CD4-positive, alpha-beta T cell treated with Interleukin-17A for 4 hours (primary cell): ENCODE results near the gene SMAD3.

Experiments
- DNase-seq: peaks from one replicate; pipeline ENCODE4 v3.0.0-alpha.2; 2020; ENCODE audit warnings: mixed read lengths

The SMAD3 gene

GRCh38 chr15:67170143-67170925, 104.9 kb downstream of the SMAD3 start:
- DNase-seq, result no peak

- no peak for DNase-seq
These were observed 106.1 kb downstream of the SMAD3 start for GRCh38 chr15:67171471-67171870.

- no peak for DNase-seq
These were observed 106.8 kb downstream of the SMAD3 start for GRCh38 chr15:67172172-67172571.

GRCh38 chr15:67173005-67173404, 107.6 kb downstream of the SMAD3 start:
- no peak for DNase-seq

DNA sequence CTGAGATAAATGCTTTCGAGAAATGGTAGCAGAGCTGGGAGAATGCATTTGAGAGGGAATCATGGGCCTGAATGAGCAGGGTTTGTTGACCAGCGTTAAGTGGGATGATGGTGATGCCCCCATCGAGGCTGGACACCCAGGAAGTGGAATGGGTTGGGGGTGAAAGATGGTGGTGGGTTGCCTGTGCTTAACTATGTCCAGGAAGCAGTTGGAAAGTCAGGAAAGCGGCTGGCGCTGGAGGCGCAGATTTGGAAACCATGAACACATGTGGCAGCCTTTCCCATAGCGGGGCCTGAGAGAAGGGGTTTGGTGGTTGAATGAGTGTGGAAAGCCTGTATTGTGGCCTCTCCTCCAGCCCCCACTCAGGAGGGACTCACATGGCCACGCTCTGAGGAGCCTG, 108.4 kb downstream of the SMAD3 start:
- no peak for DNase-seq

GRCh38 chr15:67174446-67174845, 109.0 kb downstream of the SMAD3 start:
- peak; percentile 0 for DNase-seq

- DNase-seq, result peak; percentile 1
These were observed 109.6 kb downstream of the SMAD3 start for GRCh38 chr15:67174864-67175573.

DNA sequence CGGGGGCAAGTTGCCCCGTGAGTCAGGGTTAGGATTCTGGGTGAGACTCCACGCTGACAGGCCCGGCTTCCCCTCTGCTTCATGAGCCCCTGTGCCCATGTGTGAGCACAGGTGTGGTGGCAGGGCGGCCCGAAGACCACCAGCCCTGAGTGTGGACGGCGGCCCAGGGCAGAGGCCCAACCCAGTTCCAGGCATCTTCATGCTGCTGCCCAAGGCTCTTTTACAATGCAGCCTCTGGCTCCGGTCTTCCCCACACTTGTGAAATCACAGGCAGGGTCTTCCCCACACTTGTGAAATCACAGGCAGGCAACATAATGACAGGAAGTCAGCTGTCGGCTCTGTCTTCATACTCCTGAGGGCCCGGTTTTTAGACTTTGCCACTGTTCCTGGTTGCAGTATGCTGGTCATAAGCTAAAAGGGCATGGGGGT, 110.3 kb downstream of the SMAD3 start:
- no peak for DNase-seq

- DNase-seq, result no peak
These were observed 111.0 kb downstream of the SMAD3 start for GRCh38 chr15:67176195-67176971.

- DNase-seq, result no peak
These were observed 112.3 kb downstream of the SMAD3 start for GRCh38 chr15:67177752-67178151.

- no peak for DNase-seq
These were observed 113.3 kb downstream of the SMAD3 start for GRCh38 chr15:67178569-67179210.

DNA sequence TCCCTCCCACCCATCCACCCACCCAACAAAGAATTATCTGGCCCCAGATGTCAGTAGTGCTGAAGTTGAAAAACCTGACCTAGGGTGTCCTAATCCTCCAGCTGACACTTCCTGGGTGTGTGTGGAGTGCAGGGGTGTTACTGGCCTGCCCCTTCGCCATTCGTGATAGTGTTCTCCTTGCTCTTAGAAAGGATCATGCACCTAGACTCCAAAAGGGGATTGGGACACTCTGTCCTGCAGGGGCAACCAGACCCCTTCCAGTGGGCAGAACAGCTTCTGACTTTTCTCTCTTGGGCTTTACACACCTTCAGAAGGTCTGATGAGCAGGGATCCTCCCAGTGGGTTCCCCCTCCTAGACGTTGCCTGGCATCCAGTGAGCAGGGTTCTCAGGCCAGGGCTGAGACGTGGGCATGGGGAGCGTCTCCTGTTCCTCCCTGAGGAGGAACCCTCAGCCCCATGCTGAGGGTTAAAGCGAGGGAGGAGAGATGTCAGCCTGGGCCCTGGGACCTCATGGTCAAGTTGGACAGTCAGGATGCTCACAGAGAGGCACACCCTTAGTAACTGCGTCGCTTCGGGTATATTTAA, 114.1 kb downstream of the SMAD3 start:
- DNase-seq, result no peak

- DNase-seq, result no peak
These were observed 114.6 kb downstream of the SMAD3 start for GRCh38 chr15:67180035-67180434.

- DNase-seq, result no peak
These were observed 115.3 kb downstream of the SMAD3 start for GRCh38 chr15:67180514-67181191.

GRCh38 chr15:67181221-67181639, 115.8 kb downstream of the SMAD3 start:
- peak; percentile 39 for DNase-seq

DNA sequence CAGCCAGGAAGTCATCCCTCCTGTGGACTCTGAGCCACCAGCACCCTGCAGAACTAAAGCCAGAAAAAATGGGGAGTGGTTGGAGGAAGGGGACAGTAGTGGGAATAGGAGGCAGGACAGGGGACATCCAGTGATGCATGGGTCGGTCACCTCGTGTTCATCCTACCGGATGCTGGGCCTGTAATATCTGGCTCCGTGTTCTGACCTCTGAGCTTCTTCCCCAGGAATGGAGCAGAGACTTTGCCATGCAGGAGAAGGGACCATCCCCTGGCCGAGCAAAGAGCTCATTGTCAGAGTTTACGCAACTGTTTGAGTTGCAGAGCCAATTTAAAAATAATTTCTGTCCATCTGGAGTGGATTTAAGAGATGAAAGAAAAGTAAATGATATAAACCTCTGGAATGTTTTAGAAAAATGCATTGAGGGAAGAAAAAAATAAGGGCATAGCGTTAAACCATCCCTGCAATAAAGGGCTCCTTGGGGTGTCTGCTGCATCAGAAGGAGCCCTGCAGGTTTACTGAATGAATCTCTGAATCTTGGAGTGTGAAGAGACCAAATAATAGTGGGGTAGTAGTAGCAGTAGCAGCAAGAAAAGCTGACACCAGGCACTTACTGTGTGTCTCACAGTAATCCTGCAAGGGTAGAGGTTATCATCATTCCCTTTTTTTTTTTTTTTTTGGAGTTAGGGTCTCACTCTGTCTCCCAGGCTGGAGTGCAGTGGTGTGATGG, 118.2 kb downstream of the SMAD3 start:
- no peak for DNase-seq

DNA sequence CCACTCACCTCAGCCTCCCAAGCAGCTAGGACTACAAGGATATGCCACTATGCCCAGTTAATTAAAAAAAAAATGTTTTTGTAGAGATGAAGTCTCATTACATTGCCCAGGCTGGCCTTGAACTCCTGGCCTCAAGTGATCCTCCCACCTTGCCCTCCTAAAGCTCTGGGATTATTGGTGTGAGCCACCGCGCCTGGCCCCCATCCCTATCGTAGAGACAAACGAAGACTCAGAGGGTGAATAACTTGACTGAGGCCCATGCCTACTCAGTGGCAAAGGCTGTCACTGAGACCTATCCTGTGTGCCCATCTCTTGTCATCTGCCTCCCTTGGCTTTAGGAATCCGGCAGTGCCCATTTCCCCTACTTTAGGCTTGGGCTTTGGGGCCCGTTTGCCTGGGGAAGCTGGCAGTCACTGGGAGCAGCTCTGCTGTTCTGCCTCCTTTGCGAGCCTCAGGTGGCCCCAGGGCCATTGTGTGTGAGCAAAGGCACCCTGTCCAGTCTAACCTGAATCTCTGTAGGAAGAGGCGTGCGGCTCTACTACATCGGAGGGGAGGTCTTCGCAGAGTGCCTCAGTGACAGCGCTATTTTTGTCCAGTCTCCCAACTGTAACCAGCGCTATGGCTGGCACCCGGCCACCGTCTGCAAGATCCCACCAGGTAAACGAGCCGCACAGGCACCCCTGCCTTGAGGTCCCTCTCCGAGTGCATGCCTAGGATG, 119.0 kb downstream of the SMAD3 start:
- no peak for DNase-seq

GRCh38 chr15:67185051-67185450, 119.6 kb downstream of the SMAD3 start:
- DNase-seq, result no peak

DNA sequence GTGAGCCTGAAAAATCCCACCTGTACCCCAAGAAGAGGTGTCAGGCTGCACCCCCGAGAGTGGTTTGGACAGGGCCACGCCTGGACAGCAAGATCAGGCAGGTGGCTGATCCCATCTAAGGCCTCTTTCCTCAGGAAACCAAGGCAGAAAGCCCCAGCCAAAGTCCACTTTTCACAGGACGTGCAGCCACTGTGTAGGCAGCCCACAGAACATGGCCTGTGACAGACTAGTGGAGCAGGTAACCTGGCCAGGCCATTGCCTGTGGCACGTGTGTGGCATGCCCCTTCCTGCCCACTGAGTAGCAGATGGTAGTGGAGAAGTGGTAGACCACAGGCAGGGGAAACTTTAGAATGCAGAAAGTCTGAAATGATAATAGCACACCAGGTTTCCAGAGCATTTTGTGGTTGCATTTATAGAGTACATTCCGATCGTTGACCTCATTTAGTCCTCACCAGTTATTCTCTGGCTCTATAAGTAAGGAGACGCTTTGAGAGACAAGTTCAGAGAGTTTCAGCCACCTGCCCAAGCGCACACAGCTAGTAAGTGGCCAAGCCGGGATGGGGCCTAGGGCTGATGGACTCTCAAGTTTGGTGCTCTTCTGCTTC, 120.3 kb downstream of the SMAD3 start:
- no peak for DNase-seq

GRCh38 chr15:67186226-67186649, 120.8 kb downstream of the SMAD3 start:
- DNase-seq, result no peak
